Adrenal gland (tissue), 12 donors: ENCODE results near the gene NEGR1. TPM values are rescaled to one million over a fixed set of nuclear protein-coding genes. Genes with fewer than 3 reads are reported as not detected.

Source experiments
- DNase-seq, 7 donors: peaks; one replicate each; pipeline ENCODE4 v3.0.0-alpha.2; 2019 to 2020
- H3K27ac ChIP-seq, 5 donors: fragments of 200-600 bp; sonication (generic) in 4 of 5; 1 replicate in 3 of 5; 2 replicates in 2 of 5; pipeline versions ENCODE4 v1.5.1 to v1.8.0; 2016 to 2020; ENCODE audit warnings: mild to moderate bottlenecking in 1 of 5
- H3K27me3 ChIP-seq: fragments of 200-600 bp; 2 replicates; pipeline ENCODE4 v1.8.0; 2021
- H3K36me3 ChIP-seq, 2 donors: fragments of 200-600 bp; replicated peaks in 1 of 2; 1 replicate in 1 of 2; 2 replicates in 1 of 2; pipeline versions ENCODE4 v1.5.1 to v1.8.0; 2018 to 2022
- H3K4me1 ChIP-seq, 2 donors: fragments of 200-600 bp; replicated peaks in 1 of 2; 1 replicate in 1 of 2; 2 replicates in 1 of 2; pipeline versions ENCODE4 v1.5.1 to v1.8.0; 2018 to 2021
- H3K4me3 ChIP-seq, 4 donors: fragments of 200-600 bp; sonication (generic) in 3 of 4; one replicate each; pipeline ENCODE4 v1.5.1; 2016 to 2018
- H3K9me3 ChIP-seq, 3 donors: fragments of 200-600 bp; sonication (generic) in 1 of 3; replicated peaks in 1 of 3; 1 replicate in 2 of 3; 2 replicates in 1 of 3; pipeline versions ENCODE4 v1.5.1 to v1.8.0; 2016 to 2021
- CTCF ChIP-seq, 6 experiments: fragments of 450-650 bp in 4 of 6; fragments of 200-600 bp in 2 of 6; sonication (generic) in 1 of 6; IDR thresholded peaks; 1 replicate in 5 of 6; 2 replicates in 1 of 6; pipeline versions ENCODE4 v1.5.1 to v1.8.0; 2016 to 2021; ENCODE audit warnings: antibody characterized with exemption in 6 of 6, mild to moderate bottlenecking in 2 of 6, moderate library complexity in 1 of 6
- POLR2A ChIP-seq, 2 donors: fragments of 450-650 bp; IDR thresholded peaks; one replicate each; pipeline ENCODE4 v1.6.1; 2017; ENCODE audit warnings: antibody characterized with exemption in 2 of 2, mild to moderate bottlenecking in 2 of 2, moderate library complexity in 1 of 2
- WGBS, 4 donors: extraction: QIAGEN DNeasy Blood & Tissue Kit in 2 of 4; methylation state at CpG; one replicate each; pipeline versions ENCODE4 v1.1.5 to v1.1.7; 2013 to 2017; 5-methylcytosine and 5-hydroxymethylcytosine counted together
- intact Hi-C, 2 donors: fragments of 100-400 bp; cut with DNase I; formaldehyde crosslinking; loops; one replicate each; pipeline versions ENCODE4 v1.14.1 to v1.15.0; 2022 to 2023
- polyA plus RNA-seq, 3 donors: library from polyadenylated mRNA; stranded (reverse); fragments of 200-250 nt in 2 of 3; fragments of 350-450 nt in 1 of 3; fragmentation: Illumina TruSeq in 1 of 3; extraction: RNeasy Lipid Tissue Mini Kit (QIAGEN cat#74804) in 1 of 3; gene quantifications; one replicate each; pipeline ENCODE4 v1.2.3, GENCODE V29; 2013 to 2014
- total RNA-seq, 9 donors: library from RNA; depleted of rRNA in 4 of 9; stranded (reverse); fragments of >200 nt in 4 of 9; fragments of 120-200 nt in 1 of 9; fragmentation: NEBNext Ultra II Directional in 1 of 9; extraction: Animal tissue kit (Norgen Biotek cat#: 25700) in 1 of 9; gene quantifications; one replicate each; pipeline versions ENCODE4 v1.1.0 to v1.2.4, GENCODE V29; 2013 to 2023
- donor health status: healthy with polysubstance abuse.
- donor health status: Bipolar disorder and iron deficiency.
- donor health status: DM: yes; HTN: yes; CAD: no.
- donor health status: DM: no; HTN: no; CAD: no.
- donor health status: DM: no; HTN: no; CAD: no.
- donor health status: DM: yes; HTN: yes; CAD: no.

The NEGR1 gene
- total and polyA plus RNA-seq, 12 donors: 1.1 to 7.4 (median 4.0) TPM

- no peaks in the 10 kb centered on the region for H3K36me3 ChIP-seq
- DNase-seq: peak; percentile 27 to 75 (median 34)
- H3K27ac ChIP-seq: no peak overlapping the region
- intact Hi-C loops: no loop called here
- H3K27me3 ChIP-seq: no peaks in the 10 kb centered on the region
- no peak overlapping the region for H3K4me3 ChIP-seq
- TF ChIP-seq CTCF (IDR thresholded peaks at IDR 0.05) (peak in 5 of 6 experiments; percentile 52 to 70 (median 61)), POLR2A (IDR thresholded peaks at IDR 0.05) (no peak)
- no peaks in the 10 kb centered on the region for H3K9me3 ChIP-seq
- WGBS, 4 donors: 85 to 96% (median 93%) methylated on average over 1 of the region's 1 CpG
- no peaks in the 10 kb centered on the region for H3K4me1 ChIP-seq
Measured at GRCh38 chr1:71521655-71522264, 760.6 kb downstream of the NEGR1 start.

GRCh38 chr1:71511505-71511904, 770.8 kb downstream of the NEGR1 start:
- Histone ChIP-seq H3K27ac (no peak overlapping the region), H3K36me3 (no peaks in the 10 kb centered on the region), H3K4me1 (no peaks in the 10 kb centered on the region), H3K4me3 (no peak overlapping the region), H3K27me3 (no peaks in the 10 kb centered on the region), H3K9me3 (no peaks in the 10 kb centered on the region)
- no peak for DNase-seq
- TF ChIP-seq CTCF (IDR thresholded peaks at IDR 0.05): no peak
- TF ChIP-seq POLR2A (IDR thresholded peaks at IDR 0.05): no peak
- intact Hi-C loops: no loop called here

GRCh38 chr1:71510725-71511124, 771.6 kb downstream of the NEGR1 start:
- Histone ChIP-seq H3K36me3 (no peaks in the 10 kb centered on the region), H3K4me3 (no peak overlapping the region), H3K27ac (no peak overlapping the region), H3K27me3 (no peaks in the 10 kb centered on the region), H3K9me3 (no peaks in the 10 kb centered on the region), H3K4me1 (no peaks in the 10 kb centered on the region)
- intact Hi-C loops: no loop called here
- DNase-seq: no peak
- TF ChIP-seq POLR2A (IDR thresholded peaks at IDR 0.05) (no peak), CTCF (IDR thresholded peaks at IDR 0.05) (no peak)
- WGBS, 4 donors: 85 to 93% (median 89%) methylated on average over 1 of the region's 1 CpG

- Histone ChIP-seq H3K9me3 (no peaks in the 10 kb centered on the region), H3K27me3 (no peaks in the 10 kb centered on the region), H3K4me1 (no peaks in the 10 kb centered on the region), H3K36me3 (no peaks in the 10 kb centered on the region), H3K4me3 (no peak overlapping the region), H3K27ac (no peak overlapping the region)
- no peak for DNase-seq
- 78 to 83% (median 82%) methylated on average over 4 of the region's 4 CpGs for WGBS, 4 donors
- intact Hi-C loops: no loop called here
- TF ChIP-seq CTCF (IDR thresholded peaks at IDR 0.05) (no peak), POLR2A (IDR thresholded peaks at IDR 0.05) (no peak)
Measured at GRCh38 chr1:71509051-71509595, 773.2 kb downstream of the NEGR1 start.
